Hepatocyte (in vitro differentiated cells): ENCODE results near the gene SNX25.

Source experiments
- CTCF ChIP-seq: fragments of 200-600 bp; sonication (generic); IDR thresholded peaks from 2 replicates; pipeline ENCODE4 v1.5.1; 2016; ENCODE audit warnings: antibody characterized with exemption, mild to moderate bottlenecking; ENCODE audit not compliant: poor library complexity
- EZH2 ChIP-seq: fragments of 200-600 bp; sonication (generic); IDR thresholded peaks from 2 replicates; pipeline ENCODE4 v1.6.1; 2016; ENCODE audit warnings: antibody characterized with exemption, mild to moderate bottlenecking, borderline replicate concordance

DNA sequence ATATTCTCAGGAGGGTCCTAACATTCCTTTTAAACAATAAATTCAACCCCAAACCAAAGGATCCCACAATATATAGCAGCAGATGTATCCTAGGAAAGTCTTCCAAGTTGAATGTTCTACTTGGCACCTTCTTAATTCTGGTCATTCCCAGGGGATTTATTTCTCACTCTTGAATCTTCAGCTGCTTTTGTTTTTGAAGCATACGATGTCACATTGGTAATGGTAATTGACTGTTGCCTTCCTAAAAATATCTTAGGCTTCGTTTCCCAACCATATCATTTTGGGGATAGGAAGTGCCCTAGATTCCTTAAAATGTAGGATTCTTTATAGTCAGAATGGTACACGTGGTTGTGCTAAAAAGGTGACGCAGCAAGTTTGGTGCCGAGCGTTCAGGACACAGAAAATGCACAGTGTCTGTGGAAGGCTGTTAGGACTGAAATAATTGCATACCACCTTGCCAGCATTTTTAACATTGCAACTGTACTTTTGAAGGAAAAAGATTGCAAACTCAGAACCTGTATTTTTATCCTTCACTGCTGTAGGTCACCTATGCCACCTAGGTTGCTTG lies 8.1 kb downstream of the SNX25 start:
- TF ChIP-seq CTCF (no peak), EZH2 (no peak)
